GM12874 (cell line): ENCODE measurements around the gene GABRB1.

ENCODE experiments used
- CTCF ChIP-seq: IDR thresholded peaks from 2 replicates; pipeline ENCODE4 v1.5.1; 2011; ENCODE audit warnings: low read depth, mild to moderate bottlenecking, control low read depth, low read length, moderate library complexity; ENCODE audit not compliant: insufficient read depth

Gene GABRB1

GRCh38 chr4:47368211-47368610 lies 336.8 kb downstream of the GABRB1 start:
- TF ChIP-seq CTCF = no peak

GRCh38 chr4:47372561-47372960 lies 341.2 kb downstream of the GABRB1 start:
- TF ChIP-seq CTCF = no peak

- no peak for TF ChIP-seq CTCF
Measured at GRCh38 chr4:47373174-47373573, 341.8 kb downstream of the GABRB1 start.

GRCh38 chr4:47373709-47374108 lies 342.3 kb downstream of the GABRB1 start:
- TF ChIP-seq CTCF = no peak

DNA sequence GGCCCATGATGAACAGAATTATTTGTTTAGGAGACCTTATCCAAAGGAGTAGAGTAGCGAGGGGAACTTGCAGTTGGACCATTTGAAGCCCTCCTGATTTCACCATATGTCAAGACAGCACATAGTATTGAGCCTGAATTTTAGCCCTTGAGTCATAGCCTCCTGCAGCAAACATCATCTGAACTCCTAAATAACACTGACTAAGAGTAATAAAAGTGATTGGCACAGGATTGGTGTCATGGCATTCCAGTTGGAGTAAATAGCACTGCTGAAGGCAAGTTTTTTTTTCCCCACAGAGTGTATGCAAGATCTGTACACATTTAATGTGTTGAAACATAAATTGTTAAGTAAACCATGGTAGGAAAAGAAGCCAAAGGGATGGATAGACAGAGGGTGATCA lies 343.1 kb downstream of the GABRB1 start:
- no peak for TF ChIP-seq CTCF

DNA sequence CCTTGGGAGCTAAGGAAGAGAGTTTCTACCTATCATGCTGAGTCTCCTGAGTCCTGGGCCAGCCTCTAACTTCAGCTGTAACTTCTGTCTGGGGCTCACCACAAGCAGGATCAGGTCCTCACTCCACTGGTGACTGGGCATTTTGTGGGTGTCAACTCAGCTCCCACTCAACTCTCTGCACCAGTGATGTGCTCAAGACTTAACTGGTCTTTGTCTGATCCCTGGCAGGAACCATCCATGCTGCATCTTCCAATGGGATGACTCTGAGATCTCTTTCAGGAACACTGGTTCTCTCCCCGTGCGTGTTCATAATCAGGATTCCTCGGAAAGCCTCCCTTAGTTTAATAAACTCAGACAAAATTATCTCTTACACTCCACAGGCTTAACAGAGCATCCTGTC lies 349.8 kb downstream of the GABRB1 start:
- TF ChIP-seq CTCF = no peak

DNA sequence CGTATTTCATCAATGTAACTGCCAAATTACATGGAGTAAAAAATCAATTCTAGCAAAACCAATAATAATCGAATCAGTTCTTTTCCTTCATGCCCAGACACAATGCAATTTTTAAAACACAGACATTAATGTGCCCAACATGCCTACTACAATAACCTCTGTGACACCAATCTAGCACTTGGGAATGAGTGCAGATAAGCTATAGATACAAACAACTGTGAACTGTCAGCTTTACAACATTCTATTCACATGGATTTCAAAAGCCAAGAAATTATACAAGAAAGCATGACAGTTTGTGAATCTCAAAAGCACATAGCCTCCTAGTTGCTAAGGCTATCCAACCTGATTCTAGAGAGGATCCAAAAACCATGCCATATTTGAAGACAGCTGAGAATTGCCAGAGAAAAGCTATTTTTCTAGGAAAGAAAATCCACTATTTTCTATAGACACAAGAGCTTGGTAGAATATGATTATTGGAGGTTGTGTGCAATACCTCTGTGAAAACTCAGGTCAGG lies 351.5 kb downstream of the GABRB1 start:
- TF ChIP-seq CTCF = no peak
